NK-92 treated with Interleukin-12 subunit alpha and Interleukin-12 subunit beta, amount 100 ng/mL, for 24 hours (cell line): ENCODE results near the gene TSHR.

ENCODE experiments used
- DNase-seq: peaks from one replicate; lab custom pipeline; 2025; lab: John Stamatoyannopoulos, UW

Gene TSHR

GRCh38 chr14:81137316-81137715 is 181.9 kb downstream of the TSHR start:
- no peak for DNase-seq

- no peak for DNase-seq
Observed at GRCh38 chr14:81138429-81138828, 183.0 kb downstream of the TSHR start.

DNA sequence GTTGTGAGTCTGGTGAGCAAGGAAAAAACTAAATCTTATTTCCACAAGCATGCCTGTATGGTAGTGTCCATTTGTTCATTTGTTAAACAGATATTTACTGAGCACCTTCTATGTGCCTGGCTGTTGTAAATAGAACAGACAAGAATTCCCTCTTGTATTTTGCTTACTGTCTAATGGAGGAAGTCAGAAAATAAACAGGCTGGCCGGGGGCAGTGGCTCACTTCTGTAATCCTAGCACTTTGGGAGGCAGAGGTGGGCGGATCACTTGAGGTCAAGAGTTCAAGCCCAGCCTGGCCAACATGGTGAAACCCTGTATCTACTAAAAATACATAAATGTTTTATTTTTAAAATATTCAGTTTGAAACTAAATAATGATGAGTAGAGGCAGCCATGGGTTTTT is 186.0 kb downstream of the TSHR start:
- DNase-seq = no peak

DNA sequence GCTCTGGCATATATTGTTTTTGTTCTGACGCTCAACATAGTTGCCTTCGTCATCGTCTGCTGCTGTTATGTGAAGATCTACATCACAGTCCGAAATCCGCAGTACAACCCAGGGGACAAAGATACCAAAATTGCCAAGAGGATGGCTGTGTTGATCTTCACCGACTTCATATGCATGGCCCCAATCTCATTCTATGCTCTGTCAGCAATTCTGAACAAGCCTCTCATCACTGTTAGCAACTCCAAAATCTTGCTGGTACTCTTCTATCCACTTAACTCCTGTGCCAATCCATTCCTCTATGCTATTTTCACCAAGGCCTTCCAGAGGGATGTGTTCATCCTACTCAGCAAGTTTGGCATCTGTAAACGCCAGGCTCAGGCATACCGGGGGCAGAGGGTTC is 188.4 kb downstream of the TSHR start:
- no peak for DNase-seq

DNA sequence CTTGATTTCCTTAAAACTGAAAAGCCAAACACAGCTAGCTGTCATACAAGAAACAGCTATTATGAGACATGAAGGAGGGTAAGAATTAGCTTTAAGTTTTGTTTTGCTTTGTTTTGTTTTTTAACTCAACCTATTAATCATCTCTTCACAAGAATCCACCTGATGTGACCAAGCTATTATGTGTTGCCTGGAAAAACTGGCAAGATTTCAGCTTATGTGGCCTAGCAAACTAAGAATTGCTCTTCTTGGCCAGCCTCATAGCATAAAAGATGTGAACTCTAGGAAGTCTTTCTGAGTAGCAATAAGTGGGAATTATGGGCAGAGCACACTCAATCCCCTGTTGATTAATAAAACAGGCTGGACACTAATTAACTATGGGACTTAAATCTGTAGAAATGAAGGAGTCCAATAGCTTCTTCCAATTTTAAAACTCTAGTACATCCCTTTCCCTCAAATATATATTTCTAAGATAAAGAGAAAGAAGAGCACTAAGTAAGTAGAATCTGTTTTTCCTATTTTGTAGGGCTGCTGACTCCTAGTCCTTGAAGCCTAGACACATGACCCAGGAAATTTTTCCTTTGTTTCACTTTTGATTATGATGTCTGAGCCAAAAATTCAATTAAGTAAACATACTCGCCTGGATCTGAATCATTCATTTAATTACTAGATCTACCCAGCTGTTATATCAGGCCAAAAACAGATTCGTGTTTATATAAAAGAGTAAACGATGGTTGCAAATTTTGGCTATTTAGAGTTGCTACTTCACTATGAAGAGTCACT is 189.6 kb downstream of the TSHR start:
- no peak for DNase-seq

- no peak for DNase-seq
Observed at GRCh38 chr14:81147140-81147897, 191.9 kb downstream of the TSHR start.

DNA sequence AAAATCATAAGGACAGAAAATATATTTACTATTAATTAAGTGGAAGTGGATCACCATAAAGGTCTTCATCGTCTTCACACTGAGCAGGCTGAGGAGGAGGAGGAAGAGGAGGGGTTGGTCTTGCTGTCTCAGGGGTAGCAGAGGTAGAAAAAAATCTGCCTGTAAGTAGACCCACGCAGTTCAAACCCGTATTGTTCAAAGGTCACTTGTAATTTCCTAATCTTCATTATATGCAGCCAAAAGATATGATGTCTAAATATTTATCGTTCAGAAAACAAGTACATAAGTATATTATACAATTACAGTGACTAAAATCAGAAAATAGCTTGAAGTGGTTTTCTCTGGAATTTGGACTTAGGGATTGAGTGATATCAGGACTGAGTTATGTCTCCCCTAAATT is 193.2 kb downstream of the TSHR start:
- DNase-seq = no peak

GRCh38 chr14:81153187-81153586 is 197.8 kb downstream of the TSHR start:
- DNase-seq = no peak

- no peak for DNase-seq
Observed at GRCh38 chr14:81157431-81157830, 202.0 kb downstream of the TSHR start.

DNA sequence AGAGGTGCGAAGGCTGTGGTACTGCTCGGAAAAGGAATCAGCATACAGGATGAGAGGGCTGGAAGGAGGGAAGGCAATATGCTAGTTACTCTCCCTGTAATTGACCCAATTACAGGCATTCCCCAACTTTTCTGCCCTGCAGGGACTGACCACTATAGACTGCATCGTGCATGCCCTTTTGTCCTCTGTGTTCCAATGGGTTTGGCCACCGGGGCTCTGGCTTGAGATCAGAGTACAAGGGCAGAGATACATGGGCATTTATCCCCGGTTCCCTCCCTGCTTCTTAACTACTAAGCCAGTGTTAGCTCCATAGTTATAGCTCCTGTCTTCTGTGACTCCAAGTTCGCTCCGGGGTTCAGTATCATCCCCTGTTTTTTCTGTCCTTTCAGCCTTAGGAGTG is 205.7 kb downstream of the TSHR start:
- DNase-seq = no peak

- no peak for DNase-seq
Observed at GRCh38 chr14:81161749-81162148, 206.3 kb downstream of the TSHR start.

- no peak for DNase-seq
Observed at GRCh38 chr14:81162941-81163340, 207.5 kb downstream of the TSHR start.

DNA sequence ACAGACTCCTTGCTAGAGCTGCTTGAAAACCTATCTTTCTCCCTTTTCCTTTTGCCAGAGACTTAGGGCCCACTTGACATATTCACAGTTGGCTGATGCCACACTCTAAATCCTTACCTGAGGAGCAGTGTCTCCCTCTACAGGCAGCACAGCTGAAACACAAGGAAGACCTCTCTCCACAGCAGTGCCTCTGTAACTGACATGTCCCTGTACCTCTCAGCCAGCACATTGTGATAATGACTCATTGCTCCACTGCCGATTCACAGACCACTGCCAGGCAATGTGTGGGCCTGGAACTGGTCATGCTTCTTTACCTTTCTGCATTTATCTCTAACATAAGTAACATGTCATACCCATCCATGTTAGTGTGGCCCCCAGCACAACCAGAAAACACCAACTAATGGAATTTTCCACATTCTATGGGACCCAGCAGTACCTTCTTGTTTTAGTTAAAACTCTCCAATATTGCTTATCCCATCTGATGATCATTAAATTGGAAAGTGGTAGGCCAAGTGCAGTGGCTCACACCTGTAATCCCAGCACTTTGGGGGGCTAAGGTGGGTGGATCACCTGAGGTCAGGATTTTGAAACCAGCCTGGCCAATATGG is 208.8 kb downstream of the TSHR start:
- DNase-seq = peak; percentile 38

DNA sequence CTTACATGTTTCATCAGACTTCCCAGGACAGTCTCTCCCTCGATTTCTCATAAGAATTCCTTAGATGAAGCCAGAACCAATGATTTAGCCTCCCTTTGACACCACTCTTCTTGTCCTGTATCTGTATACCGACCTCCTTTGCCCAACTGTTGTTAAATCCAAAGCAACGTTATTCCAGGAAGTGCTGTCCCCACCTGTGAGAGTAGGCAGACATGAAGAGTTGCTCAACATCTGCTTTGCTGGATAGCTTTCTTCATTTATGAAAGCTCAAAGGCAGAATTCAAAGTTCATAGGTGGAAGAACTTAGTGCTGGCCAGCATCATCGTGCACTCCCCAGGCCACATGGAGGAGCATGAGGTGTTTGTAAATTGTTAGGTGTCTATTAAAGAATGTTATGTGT is 209.8 kb downstream of the TSHR start:
- DNase-seq = no peak

GRCh38 chr14:81166121-81166520 is 210.7 kb downstream of the TSHR start:
- DNase-seq = no peak

- no peak for DNase-seq
Observed at GRCh38 chr14:81169267-81169666, 213.8 kb downstream of the TSHR start.

DNA sequence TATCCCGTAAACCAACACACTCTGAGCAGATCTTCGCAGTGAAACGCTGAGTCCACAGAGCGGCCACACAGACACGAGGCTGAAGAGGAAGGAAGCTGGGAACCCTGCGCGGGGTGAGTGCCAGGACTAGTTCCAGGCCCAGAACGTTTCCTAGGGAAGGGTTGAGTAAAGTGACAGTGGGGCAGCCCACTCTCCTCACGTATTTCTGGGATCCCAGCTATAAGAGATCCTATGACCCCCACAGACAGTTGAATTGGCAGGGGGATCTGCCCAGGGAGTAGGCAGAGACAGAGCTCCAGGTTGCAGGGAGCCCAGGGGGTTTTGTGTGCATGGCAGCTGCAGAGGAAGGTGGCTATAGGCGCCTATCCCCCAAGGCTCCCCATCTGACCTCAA is 214.3 kb downstream of the TSHR start:
- DNase-seq = no peak

GRCh38 chr14:81170104-81170828 is 214.8 kb downstream of the TSHR start:
- DNase-seq = peak; percentile 74

- no peak for DNase-seq
Observed at GRCh38 chr14:81170829-81171195, 215.4 kb downstream of the TSHR start.

DNA sequence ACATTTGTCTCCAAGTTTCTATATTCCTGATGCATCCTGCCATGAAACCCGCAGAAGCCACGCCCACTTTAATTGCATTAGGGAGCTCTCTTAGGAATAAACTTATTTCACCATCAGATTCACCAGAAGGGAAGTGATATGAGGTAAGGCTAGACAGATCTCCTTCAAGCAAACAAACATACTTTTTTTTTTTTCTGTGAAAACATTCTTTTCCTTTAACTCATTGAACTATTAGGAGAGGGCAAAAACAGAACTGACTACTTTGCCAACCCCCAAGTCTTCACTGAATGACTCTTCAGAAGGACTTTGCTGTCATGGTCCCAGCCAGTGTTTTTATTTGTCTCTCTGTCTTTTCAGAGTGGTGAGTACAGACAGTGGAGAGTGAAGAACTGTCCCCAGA is 216.9 kb downstream of the TSHR start:
- no peak for DNase-seq

DNA sequence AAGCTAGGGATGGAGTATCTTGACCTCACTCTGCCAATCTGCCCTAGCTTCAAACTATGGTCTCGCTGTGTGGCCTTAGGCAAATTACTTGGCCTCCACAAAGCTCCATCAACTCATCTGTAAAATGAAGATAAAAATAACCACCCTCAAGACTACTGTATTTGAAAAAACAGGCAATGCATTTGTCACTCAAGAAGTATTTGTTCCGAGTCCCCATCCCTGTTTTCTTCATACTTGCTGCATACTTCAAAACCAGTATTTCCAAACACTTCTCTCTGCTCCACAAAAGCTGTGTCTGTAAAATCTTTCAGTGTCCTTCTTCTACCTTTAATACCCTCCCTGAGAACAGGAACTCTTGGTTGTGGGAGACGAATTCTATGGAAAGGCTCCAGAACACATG is 217.5 kb downstream of the TSHR start:
- DNase-seq = no peak

GRCh38 chr14:81176241-81176640 is 220.8 kb downstream of the TSHR start:
- no peak for DNase-seq

DNA sequence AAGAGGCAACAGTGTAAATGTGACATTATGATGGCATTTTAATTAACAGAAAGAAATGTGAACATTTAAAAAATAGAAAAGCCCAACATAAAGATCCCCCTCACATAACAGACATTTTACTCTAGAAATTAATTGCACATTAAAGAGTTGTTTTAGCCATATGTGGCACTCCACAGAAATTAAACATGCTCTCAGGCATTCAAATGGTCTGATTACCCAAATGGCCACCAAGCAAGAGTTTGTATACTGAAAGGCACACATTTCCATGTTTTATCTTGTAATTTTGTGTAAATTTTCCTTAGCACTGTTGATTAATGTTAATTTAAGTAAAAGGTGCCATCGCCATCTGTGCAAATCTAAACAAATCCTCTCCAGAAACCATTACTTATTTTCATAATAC is 221.8 kb downstream of the TSHR start:
- no peak for DNase-seq
